HG02852 (cell line): Measurements from ENCODE around the gene PYGL.
"Not testable (repeated sequence)": the region's sequence is repeated elsewhere in the genome, so short reads cannot be mapped to it uniquely, and the experiment has no call there.

ENCODE experiments used
- ATAC-seq: cut with Tn5 transposase; IDR thresholded peaks from one replicate; pipeline ENCODE4 v1.9.1; 2021; ENCODE audit warnings: mild to moderate bottlenecking, moderate library complexity; ENCODE audit not compliant: unreplicated experiment

The PYGL gene

DNA sequence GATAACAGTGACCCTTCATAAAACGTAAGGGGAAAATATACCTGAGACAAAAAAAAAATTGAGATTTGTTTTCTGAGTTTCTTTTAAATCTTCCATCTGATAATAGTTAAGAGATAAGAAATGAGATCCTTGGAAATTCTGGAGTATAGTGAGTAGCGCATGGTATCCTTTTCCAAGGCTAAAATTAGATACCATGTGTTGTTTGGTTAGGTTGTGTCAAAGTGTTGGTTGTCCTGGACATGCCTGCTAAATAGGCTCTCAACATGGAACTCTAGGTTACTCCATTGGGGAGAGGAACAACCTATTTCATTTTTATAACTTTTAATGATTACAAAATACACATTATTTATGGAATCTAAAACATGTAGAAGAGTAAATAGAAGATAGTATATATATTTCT lies 14.8 kb downstream of the PYGL start:
- no peak for ATAC-seq

DNA sequence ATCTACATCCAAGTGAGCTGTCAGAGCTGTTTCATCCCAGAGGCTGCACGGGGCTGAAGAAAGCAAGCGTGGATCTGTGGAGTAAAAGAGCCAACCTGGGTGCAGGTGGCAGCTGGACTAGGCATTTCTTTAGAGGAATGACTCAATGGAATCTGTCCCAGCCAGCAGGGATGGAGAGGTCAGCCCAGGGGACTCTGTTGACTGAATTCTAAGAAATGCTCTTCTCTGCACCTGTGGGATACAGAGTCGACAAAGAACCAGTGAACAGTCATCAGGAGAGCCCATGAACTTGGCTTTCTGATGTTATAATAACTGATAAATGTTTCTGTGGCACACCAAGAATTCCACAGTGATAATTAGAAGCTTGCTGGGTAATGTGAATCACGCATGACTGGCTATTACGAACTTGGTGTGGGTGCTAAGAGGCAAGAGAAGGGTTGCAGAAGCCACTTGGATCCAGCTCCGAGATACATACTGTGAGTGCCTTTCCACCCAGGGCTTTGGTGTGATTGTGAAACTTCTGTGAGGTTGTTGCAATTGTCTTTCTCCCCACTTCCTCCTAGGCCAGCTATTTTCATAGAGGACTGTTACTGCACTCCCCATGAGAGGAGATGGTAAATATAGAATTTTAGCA lies 16.2 kb downstream of the PYGL start:
- no peak for ATAC-seq

DNA sequence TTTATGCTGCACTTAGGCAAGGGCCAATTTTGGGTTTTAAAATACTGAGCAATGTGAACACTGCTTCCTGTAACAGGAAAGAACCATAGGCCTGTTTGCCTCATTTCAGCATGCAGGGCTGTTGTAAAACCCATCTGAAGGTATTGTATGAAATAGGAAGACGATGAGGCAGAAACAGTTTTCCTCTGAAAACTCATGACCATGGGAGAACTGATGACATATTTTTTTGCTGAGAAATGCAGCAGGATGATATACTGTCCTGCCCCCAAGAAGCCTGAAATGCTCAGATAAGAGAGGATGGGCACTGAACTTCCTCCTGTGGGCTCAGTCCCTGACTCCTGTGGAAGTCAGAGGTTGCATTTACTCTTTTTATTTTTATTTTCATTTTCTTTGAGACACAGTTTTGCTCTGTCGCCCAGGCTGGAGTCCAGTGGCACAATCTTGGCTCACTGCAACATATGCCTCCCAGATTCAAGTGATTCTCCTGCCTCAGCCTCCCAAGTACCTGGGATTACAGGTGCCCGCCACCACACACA lies 17.4 kb downstream of the PYGL start:
- ATAC-seq, result no peak

DNA sequence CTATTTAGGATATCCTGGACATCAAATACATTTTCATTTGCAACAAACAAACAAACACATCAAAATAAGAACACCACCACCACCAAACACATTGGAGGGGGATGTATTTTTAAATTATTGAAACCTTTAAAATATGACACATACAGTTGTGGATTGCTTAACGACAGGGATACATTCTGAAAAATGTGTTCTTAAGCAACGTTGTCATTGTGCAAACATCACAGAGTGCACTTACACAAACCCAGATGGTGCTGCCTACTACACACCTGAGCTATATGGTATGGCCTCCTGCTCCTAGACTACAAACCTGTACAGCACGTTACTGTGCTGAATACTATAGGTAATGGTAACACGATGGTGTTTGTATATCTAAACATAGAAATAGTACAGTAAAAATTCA lies 19.4 kb downstream of the PYGL start:
- ATAC-seq, result no peak

DNA sequence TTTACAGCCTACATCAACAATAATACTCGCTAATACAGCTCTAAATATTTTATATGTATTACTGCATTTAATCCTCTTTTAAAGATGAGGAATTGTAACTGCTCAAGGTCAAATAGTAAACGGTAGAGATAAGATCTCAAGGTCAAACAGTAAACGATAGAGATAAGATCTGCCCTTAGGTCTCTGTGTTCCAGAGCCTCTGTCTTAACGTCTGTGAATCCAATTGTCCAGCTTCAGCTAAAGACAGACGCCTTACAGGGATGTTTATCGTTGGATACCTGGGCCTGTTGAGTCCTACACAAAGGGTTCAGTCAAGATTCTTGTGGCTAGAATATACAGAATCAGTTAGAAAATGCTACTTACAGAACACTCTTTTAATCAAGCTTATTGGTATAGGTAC lies 20.0 kb downstream of the PYGL start:
- ATAC-seq, result no peak

DNA sequence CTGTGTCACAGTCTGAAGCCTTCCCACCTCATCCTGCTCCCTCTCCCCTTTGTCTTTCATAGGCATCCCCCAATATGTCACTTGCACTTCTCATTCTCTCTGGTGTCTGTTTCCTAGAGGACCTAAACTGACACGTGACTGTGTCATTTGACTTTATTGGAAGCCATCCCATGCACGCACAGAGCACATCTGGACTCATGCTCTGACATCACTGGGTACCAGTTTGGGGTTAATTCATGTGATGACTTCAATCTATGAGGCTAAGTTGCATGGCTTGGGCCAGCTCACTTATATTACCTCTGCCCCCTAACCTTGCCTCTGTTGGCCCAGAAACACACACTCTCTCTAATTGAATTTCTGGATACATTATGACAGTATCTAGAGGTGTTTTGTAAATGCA lies 21.5 kb downstream of the PYGL start:
- no peak for ATAC-seq

DNA sequence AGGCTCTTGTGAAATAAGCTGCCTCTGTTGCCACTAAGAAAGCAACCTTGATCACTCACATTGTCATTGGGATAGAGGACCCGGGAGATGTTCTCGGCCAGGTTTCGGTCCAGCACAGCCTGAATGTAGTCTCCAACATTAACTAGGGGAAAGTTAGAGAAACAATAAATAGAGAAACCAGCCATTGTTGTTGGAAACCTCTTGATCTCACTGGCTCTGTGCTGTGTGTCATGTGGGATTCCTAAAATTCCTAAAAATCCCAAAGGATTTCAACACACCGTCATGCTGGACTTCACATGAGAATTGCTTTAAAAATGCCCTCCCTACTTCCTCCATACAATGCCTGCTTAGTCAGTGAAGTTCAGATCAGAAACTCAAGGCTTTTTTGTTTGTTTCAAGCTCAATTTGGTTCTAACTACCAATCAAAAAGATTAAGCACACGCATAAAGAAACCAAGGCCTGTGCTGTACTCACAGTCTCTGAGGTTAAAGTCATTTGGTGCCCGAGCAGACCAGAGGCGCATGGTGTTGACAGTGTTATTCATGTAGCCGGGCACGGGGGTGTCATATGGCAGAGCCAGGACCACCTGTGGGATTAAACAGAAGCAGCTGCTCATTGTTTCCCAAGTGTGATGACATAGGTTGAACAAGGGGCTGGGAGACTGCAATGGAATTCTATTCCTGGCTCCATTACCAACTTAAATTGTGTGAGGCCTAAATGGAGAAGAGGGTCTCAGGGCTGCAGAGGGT lies 23.6 kb downstream of the PYGL start:
- ATAC-seq, result no peak

DNA sequence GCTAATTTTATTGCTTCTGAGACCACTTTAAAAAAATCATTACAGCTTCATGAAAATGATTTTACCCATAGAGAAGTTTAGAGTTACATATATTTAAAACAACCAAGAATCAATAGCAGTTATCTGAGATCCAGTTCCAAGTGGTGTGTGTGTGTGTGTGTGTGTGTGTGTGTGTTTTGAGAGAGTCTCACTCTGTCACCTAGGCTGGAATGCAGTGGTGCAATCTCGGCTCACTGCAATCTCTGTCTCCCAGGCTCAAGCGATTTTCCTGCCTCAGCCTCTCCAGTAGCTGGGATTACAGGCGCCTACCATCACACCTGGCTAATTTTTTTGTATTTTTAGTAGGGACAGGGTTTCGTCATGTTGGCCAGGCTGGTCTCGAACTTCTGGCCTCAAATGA lies 24.8 kb downstream of the PYGL start:
- not testable (repeated sequence) for ATAC-seq

DNA sequence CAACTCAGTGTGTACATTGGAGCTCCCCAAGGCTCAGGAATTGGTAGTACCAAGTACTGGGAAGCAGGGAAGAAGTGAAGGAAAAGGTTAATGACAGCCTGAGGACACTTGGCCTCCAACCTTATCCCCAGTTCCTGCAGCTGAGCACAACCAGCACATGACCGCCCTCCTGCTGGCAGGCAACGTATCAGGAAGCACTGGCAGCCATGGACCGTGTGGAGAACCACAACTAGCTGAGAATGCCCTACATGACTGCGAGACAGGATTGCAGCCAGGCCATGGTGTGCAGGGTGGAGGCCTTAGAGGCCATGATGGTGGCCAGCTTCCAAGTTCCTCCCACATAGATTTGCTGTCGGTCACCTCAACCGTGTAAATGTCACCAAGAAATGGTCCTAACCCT lies 26.8 kb downstream of the PYGL start:
- no peak for ATAC-seq

DNA sequence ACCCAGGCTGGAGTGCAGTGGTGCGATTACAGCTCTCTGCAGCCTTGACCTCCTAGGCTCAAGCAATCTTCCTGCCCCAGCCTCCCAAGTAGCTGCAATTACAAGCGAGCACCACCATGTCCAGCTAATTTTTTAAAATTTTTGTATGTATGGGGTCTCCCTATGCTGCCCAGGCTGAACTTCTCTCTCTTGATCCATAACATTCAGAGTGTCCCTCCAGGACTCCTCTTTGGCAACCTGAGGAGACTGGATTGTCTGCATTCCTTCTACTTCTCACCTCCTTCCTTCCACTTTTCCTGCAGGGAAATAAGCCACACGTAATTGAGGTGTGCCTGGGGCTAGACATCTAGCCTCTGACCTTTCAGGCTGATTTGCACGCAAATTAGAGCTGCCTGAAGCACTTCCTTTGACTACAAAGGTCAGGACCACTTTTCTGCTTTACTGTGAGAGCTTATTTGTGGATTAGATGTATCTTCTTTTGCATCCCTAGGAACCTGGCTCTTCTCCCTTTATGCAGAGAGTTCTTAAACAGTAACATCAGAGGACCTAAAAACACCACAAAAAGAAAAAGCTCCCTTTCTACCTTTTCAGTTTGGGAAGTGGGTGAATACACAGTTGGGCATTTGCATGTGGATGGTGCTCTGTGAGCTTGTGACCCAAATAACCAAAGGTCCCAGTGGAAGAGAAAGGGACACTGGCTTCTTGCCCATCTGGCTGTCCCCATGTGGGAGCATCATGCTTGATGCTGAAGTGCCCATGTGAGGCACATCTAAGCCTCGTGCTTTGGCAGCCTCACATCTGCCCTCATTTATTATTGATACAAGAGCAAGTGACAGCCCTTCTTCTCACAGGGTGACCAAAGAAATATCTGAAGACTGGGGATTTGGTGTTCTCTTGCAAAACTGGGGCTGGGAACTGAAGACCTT lies 33.5 kb downstream of the PYGL start:
- no peak for ATAC-seq

DNA sequence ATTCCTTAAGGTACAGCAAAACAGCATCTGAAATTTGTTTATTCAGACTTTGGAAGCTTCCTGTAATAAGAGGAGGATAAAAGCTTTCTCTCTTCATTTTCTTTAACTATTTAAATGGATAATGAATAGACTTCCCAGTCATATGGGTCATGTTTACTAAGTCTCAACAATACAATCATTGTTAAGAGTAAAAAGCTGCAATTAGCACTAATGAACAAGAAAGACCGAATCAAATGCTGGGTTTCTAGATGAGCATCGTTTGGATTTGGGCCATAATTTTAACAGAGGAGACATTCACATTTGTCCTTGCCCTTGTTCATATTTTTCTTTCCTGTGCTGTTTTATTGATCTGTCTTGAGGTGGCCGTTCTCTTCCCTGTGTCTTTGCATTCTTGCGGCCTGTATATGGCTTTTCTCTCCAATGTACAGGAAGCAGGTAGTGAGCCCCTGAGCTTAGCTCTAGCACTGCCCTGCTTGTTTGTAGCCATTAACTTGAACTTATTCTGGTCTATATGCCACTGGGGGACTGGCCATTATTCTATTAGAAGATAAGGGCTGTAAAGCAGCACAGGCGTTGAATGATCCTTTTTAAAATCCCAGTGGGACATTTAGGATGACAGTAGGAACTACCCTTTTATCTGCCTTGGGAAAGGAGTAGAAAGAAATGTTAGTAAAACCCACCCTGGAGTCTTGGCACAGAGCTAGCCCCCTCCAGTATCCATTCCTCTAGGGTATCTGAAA lies 37.8 kb downstream of the PYGL start:
- no peak for ATAC-seq

DNA sequence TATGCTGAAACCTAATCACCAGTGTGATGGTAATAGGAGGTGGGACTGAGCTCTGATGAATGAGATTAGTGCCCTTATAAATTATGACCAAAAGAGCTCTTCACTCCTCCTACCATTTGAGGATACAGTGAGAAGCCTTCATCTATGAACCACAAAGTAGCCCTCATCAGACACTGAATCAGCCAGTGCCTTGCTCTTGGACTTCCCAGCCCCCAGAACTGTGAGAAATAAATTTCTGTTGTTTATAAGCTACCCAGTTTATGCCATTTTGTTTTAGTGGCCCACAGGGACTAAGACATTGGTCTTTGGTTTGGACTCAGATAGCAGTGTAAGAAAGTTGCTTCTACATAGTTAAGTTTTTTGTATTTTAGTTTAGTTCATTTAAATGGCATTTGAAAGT lies 39.6 kb downstream of the PYGL start:
- ATAC-seq, result no peak

DNA sequence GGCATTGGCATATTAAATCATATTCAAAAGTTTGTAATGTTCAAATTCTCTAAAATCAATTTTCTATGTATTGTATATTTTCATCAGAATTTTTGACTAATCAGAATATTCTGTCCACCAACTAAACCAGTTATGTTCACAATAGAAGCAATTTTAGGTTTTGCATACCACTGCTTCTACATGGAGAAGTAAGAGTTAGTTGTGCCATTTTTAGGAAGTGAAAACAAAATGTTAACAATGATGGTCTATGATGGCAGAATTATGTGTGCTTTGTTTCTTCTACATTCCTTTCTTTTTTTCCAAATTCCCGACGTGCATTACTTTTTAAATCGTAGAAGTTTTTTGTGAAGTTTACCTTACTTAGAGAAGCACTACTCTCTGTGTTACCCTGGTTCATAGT lies 42.9 kb downstream of the PYGL start:
- no peak for ATAC-seq

DNA sequence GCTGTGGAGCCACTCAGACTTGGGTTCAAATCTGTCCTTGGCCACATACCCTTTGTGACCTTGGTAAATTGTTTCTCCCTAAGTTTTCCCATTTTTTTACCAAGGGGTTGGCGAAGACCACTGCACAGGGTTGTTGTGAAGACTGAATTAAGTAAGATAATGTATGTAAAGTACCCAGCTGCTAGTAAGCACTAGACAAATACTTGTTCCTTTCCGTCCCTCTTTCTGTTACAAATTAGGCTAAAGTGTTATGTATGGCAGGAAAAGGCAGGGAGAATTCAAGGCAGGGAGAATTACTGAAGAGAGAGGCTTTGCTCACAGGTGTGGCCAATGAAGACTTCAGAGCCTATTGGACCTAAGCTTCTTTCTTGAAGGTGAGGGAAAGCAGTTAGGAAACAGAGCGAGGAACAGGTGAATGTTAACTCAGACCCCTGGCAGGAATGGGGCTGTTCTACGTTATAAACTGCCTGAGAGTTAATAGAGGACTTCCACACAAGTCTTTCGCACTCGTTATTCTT lies 46.6 kb downstream of the PYGL start:
- no peak for ATAC-seq

DNA sequence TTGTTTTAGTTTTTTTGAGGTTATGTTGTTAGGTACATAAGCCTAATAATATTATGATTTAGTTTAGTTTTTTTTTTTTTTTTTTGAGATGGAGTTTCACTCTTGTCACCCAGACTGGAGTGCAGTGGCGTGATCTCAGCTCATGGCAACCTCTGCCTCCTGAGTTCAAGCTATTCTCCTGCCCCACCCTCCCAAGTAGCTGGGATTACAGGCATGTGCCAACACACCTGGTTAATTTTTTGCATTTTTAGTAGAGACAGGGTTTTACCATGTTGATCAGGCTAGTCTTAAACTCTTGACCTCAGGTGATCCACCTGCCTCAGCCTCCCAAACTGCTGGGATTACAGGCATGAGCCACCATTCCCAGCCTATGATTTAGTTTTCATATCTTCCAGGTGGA lies 47.3 kb downstream of the PYGL start:
- not testable (repeated sequence) for ATAC-seq

DNA sequence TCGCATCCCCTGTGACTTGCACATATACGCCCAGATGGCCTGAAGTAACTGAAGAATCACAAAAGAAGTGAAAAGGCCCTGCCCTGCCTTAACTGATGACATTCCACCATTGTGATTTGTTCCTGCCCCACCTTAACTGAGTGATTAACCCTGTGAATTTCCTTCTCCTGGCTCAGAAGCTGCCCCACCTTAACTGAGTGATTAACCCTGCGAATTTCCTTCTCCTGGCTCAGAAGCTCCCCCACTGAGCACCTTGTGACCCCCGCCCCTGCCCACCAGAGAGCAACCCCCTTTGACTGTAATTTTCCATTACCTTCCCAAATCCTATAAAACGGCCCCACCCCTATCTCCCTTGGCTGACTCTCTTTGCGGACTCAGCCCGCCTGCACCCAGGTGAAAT lies 47.9 kb downstream of the PYGL start:
- ATAC-seq, result not testable (repeated sequence)

DNA sequence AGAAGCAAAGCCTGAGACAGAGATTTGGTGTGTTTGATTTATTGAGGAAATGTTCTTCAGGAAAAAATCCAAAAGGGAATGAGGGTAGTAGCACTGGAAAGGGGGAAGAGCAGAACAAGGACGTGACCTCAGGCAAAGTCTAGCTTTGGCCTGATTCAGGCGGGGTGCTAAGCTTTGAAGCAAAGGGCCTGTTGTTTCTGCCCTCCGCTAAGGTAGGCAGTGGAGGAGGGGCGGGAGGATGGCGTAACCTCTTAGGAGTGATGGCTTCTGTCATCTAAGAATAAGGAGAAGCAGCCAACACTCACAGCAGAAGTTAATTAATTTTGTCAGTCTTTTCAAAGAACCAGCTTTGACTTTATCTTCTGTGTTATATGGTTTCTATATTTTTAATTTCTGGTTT lies 52.0 kb downstream of the PYGL start:
- ATAC-seq, result no peak

DNA sequence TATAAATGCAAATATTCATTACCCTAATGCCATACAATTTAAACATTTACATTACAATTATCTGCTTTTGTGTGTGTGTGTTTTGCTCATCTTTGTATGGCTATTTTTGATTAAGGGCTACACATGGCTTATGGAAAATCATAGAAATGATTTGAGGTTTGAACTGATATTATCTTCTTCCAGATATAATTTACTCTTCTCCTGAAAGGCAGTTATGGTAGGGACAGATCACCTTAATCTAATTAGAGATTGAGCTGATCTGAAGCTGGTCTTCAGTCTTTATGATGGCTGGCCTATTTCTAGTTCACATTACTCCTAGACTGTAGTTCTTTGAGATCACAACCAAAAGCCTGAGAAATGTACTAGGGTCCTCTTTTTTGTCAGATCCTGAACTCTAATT lies 56.8 kb downstream of the PYGL start:
- ATAC-seq, result no peak

DNA sequence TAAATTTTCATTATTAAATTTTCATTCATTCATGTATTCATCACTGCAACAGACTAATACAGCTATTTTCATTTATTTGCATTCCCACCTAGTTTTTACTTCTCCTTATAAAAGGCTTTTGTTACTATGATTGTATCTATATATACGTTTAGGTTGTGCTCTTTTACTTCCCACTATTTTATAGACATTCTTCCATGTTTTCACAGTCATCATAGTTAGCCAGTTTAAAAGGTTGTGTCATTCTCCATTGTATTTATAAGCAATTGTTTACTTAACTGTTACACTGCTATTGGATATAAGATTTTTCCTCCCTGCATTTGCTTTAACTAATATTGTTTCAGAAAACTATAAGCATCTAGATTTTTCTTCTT lies 60.5 kb downstream of the PYGL start:
- ATAC-seq, result no peak

DNA sequence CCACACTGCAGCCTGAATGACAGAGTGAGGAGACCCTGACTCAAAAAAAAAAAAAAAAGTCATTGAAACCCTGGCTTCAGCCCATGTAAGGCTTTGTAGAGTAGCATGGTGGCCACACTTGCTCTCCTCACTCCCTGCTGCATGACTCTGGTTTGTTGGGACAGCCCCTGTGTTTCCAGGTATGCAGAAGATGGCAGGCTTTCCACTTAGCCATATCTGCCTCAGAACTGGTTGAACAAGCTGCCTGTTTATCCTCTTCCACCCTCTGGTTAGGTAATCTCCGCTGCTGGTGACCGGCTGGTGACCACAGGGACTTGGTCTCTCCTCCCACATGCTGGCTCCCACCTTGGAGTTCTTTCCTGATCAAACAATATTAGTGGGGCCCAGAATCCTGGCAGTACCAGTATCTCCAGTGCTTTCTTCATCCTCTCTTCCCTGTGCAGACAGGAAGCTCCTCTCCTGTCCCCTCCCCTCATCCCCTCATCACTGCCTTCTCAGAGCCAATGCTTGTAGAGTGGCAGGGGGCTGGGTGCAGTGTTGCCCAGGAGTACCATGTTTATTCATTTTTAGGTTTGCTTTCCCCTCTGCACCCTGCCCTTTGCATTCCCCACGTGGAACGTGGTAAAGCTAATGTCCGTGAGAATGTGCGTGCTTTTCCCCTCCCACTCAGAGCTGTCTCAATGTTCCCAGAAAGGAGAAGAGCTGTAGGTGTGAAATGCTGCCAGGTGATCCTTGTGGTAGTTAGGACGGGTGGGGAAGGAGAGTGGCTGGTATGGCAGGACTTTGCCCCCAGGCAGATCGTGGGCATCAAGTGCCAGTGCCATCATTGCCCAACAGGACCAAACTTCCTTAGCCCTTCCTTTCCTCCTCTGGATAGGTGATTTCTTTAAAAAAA lies 61.1 kb downstream of the PYGL start:
- no peak for ATAC-seq
